Left ventricle myocardium inferior (tissue), 1 donor: ENCODE results near the gene ENPP3. TPM values are rescaled to one million over a fixed set of nuclear protein-coding genes. Genes with fewer than 3 reads are reported as not detected.
A peak's percentile ranks its signal among the peaks of the same experiment; 100 is the strongest.

Experiments
- DNase-seq: peaks from one replicate; pipeline ENCODE4 v3.0.0-alpha.2; 2020
- H3K27ac ChIP-seq: fragments of 200-600 bp; replicated peaks from 2 replicates; pipeline ENCODE4 v1.8.0; 2021
- H3K27me3 ChIP-seq: fragments of 200-600 bp; 2 replicates; pipeline ENCODE4 v1.8.0; 2021; ENCODE audit warnings: low read depth
- H3K36me3 ChIP-seq: fragments of 200-600 bp; 2 replicates; pipeline ENCODE4 v1.8.0; 2021
- H3K4me1 ChIP-seq: fragments of 200-600 bp; 2 replicates; pipeline ENCODE4 v1.8.0; 2021
- H3K4me3 ChIP-seq: fragments of 200-600 bp; 2 replicates; pipeline ENCODE4 v1.8.0; 2021; ENCODE audit warnings: mild to moderate bottlenecking, moderate library complexity
- H3K9me3 ChIP-seq: fragments of 200-600 bp; replicated peaks from 2 replicates; pipeline ENCODE4 v1.8.0; 2021
- CTCF ChIP-seq: fragments of 200-600 bp; IDR thresholded peaks from 2 replicates; pipeline ENCODE4 v1.8.0; 2021; ENCODE audit warnings: antibody characterized with exemption, mild to moderate bottlenecking, borderline replicate concordance
- intact Hi-C: fragments of 100-400 bp; cut with micrococcal nuclease; formaldehyde crosslinking; loops from one replicate; pipeline ENCODE4 v1.11.0; 2022
- total RNA-seq: library from RNA; stranded (reverse); fragmentation: NEBNext Ultra II Directional; extraction: Animal tissue kit (Norgen Biotek cat#: 25700); gene quantifications from one replicate; pipeline ENCODE4 v1.2.1, GENCODE V29; 2021
- donor health status: DM: no; HTN: yes; CAD: no; lungs with severe emphysema.

The ENPP3 gene
- total RNA-seq, 1 donor from 2014 or later: 0.14 TPM

GRCh38 chr6:131627724-131628682 is 9.1 kb upstream of the ENPP3 start, which contains the start of gene MED23:
Gene MED23 (minus strand): TSS chr6:131628242. CDS start chr6:131628049, 193 bp downstream.
- Histone ChIP-seq H3K27me3 (no peaks in the 10 kb centered on the region), H3K4me1 (peaks cover 26% of the 10 kb centered on the region), H3K9me3 (no peaks in the 10 kb centered on the region), H3K36me3 (peaks cover 32% of the 10 kb centered on the region), H3K27ac (peak within 1 kb of the TSS; percentile 82), H3K4me3 (peak within 1 kb of the TSS; percentile 88)
- TF ChIP-seq CTCF: peak; percentile 97
- intact Hi-C loops: no loop called here
- DNase-seq: peak; percentile 94

- DNase-seq: no peak
- Histone ChIP-seq H3K27me3 (no peaks in the 10 kb centered on the region), H3K36me3 (peaks cover 25% of the 10 kb centered on the region), H3K9me3 (no peaks in the 10 kb centered on the region), H3K4me1 (peaks cover 26% of the 10 kb centered on the region), H3K4me3 (peak overlapping the region; percentile 88), H3K27ac (peak overlapping the region; percentile 82)
- intact Hi-C loops: no loop called here
- TF ChIP-seq CTCF: no peak
Measured at GRCh38 chr6:131628726-131629125, 8.4 kb upstream of the ENPP3 start.

GRCh38 chr6:131629651-131630050 is 7.5 kb upstream of the ENPP3 start:
- intact Hi-C loops: no loop called here
- no peak for TF ChIP-seq CTCF
- Histone ChIP-seq H3K27me3 (no peaks in the 10 kb centered on the region), H3K4me3 (no peak overlapping the region), H3K9me3 (no peaks in the 10 kb centered on the region), H3K4me1 (peaks cover 26% of the 10 kb centered on the region), H3K27ac (no peak overlapping the region), H3K36me3 (peaks cover 16% of the 10 kb centered on the region)
- no peak for DNase-seq

GRCh38 chr6:131631625-131632289 is 5.3 kb upstream of the ENPP3 start:
- peaks cover under 1% of the 10 kb centered on the region for H3K36me3 ChIP-seq
- no peaks in the 10 kb centered on the region for H3K9me3 ChIP-seq
- TF ChIP-seq CTCF: no peak
- H3K27ac ChIP-seq: no peak overlapping the region
- peaks cover 19% of the 10 kb centered on the region for H3K4me1 ChIP-seq
- H3K4me3 ChIP-seq: no peak overlapping the region
- no peaks in the 10 kb centered on the region for H3K27me3 ChIP-seq
- DNase-seq: no peak
- intact Hi-C loops: no loop called here

- no peak for DNase-seq
- no peak for TF ChIP-seq CTCF
- Histone ChIP-seq H3K4me3 (no peak overlapping the region), H3K4me1 (no peaks in the 10 kb centered on the region), H3K9me3 (no peaks in the 10 kb centered on the region), H3K27ac (no peak overlapping the region), H3K27me3 (no peaks in the 10 kb centered on the region), H3K36me3 (no peaks in the 10 kb centered on the region)
- intact Hi-C loops: no loop called here
Measured at GRCh38 chr6:131635384-131636340, 1.4 kb upstream of the ENPP3 start.
